Measurements from ENCODE around the gene GDPD5.

GDPD5 gene

DNA sequence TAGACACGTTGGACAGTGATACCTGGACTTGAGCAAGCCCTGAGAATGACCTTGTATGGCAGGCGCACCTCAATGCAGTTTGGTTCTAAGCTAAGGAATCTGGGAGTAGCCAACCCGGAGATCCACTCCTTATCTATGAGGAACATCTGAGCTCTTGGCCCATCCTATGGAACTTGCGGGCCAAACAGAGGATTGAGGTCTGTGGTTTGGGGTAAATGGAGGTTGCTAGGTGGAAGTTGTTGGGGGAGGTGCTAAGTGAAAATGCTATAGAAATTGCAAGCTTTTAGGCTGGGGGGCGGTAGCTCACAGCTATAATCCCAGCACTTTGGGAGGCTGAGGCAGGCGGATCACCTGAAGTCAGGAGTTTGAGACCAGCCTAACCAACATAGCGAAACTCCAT, 8.9 kb downstream of the GDPD5 start:
- Histone ChIP-seq H3K9me3 (ENCODE audit: control insufficient read depth, low read depth, low read length) (no peaks in the 10 kb centered on the region), H3K4me3 (ENCODE audit: low read length) (no peak overlapping the region), H3K27me3 (ENCODE audit: control insufficient read depth, insufficient read depth, low read length) (no peaks in the 10 kb centered on the region), H3K4me1 (ENCODE audit: control insufficient read depth, low read depth, low read length) (peaks cover 7% of the 10 kb centered on the region), H3K36me3 (ENCODE audit: control insufficient read depth, low read depth, low read length) (no peaks in the 10 kb centered on the region), H3K27ac (ENCODE audit: low read length) (no peak overlapping the region), H3K9ac (ENCODE audit: low read length) (no peak overlapping the region)

DNA sequence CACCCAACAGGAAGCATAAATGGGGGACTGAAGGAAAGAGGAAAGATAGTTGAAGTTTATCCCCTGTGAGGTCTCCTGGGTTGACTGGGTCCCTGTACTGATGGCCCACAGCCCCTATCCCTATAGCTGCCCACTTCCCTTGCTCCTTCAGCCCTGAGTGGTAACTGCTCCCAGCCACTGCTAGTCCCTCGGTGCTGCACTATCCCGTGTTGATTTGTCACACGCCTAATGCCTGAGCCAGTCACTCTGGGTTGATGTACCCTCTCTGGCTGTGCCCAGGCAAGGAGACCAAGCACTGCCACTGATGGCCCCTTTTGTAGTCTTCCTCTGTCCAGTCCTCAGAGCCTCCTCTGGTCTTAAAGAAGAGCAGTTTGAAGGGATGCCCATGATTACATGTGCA, 9.6 kb downstream of the GDPD5 start:
- Histone ChIP-seq H3K36me3 (ENCODE audit: control insufficient read depth, low read depth, low read length) (no peaks in the 10 kb centered on the region), H3K9ac (ENCODE audit: low read length) (no peak overlapping the region), H3K27me3 (ENCODE audit: control insufficient read depth, insufficient read depth, low read length) (no peaks in the 10 kb centered on the region), H3K27ac (ENCODE audit: low read length) (no peak overlapping the region), H3K4me1 (ENCODE audit: control insufficient read depth, low read depth, low read length) (peaks cover 7% of the 10 kb centered on the region), H3K4me3 (ENCODE audit: low read length) (no peak overlapping the region), H3K9me3 (ENCODE audit: control insufficient read depth, low read depth, low read length) (no peaks in the 10 kb centered on the region)

DNA sequence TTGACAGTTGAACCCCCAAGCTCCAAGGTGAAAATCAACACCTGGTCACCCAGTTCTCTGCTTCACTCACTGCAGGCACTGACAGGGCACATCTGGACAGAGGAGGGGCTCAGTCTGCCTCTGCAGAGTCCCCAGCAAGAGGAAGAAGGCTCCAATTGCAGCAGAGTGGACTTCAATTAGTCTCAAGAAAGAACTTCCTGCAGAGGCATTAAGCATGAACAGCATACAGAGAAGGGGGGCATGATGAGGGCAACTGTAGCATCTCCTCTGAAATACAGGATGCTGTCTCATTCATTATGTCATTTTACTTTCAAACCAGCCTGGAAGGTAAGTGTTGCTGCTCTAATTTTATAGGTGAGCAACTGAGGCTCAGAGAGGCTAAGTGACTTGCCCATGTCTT, 11.1 kb downstream of the GDPD5 start:
- Histone ChIP-seq H3K27ac (ENCODE audit: low read length) (no peak overlapping the region), H3K9ac (ENCODE audit: low read length) (no peak overlapping the region), H3K36me3 (ENCODE audit: control insufficient read depth, low read depth, low read length) (no peaks in the 10 kb centered on the region), H3K27me3 (ENCODE audit: control insufficient read depth, insufficient read depth, low read length) (no peaks in the 10 kb centered on the region), H3K9me3 (ENCODE audit: control insufficient read depth, low read depth, low read length) (no peaks in the 10 kb centered on the region), H3K4me1 (ENCODE audit: control insufficient read depth, low read depth, low read length) (peaks cover 7% of the 10 kb centered on the region), H3K4me3 (ENCODE audit: low read length) (no peak overlapping the region)

DNA sequence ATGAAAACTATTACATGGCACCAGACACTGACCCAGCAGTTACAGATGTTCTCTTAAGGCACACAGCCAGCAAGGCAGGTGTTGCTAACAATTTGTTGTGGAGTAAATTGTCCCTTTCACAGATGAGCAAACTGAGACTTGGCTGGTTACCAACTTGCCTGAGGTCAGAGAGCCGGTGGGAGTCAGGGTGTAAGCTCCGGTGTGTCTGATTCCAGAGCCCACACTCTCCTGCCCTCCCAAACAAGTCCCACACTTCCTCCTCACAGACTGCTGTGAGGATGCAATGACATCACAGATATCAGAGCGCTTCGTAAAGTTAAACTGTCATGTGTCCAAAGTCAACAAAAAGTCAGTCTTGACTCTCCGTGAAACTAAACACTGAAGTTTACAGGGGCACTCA, 12.5 kb downstream of the GDPD5 start:
- no peaks in the 10 kb centered on the region for H3K9me3 ChIP-seq (ENCODE audit: control insufficient read depth, low read depth, low read length)
- H3K27ac ChIP-seq (ENCODE audit: low read length) = no peak overlapping the region
- no peaks in the 10 kb centered on the region for H3K27me3 ChIP-seq (ENCODE audit: control insufficient read depth, insufficient read depth, low read length)
- no peak overlapping the region for H3K4me3 ChIP-seq (ENCODE audit: low read length)
- peaks cover 2% of the 10 kb centered on the region for H3K4me1 ChIP-seq (ENCODE audit: control insufficient read depth, low read depth, low read length)
- no peak overlapping the region for H3K9ac ChIP-seq (ENCODE audit: low read length)
- H3K36me3 ChIP-seq (ENCODE audit: control insufficient read depth, low read depth, low read length) = no peaks in the 10 kb centered on the region

DNA sequence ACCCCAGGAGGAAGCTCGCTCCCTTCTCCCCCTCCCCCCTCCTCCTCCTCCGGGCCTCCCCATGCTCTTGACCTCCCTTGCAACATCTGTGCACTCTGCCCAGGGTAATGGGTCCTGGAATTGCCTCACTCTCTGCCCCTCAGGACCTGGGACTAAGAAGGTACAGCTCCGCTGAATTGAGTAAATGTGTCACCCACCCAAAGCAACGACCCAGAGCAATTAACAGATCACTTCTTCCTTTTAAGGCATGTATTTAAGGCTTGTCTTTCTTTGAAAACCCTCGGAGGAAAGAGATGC, 15.1 kb downstream of the GDPD5 start:
- Histone ChIP-seq H3K9ac (ENCODE audit: low read length) (no peak overlapping the region), H3K4me3 (ENCODE audit: low read length) (no peak overlapping the region), H3K9me3 (ENCODE audit: control insufficient read depth, low read depth, low read length) (no peaks in the 10 kb centered on the region)

DNA sequence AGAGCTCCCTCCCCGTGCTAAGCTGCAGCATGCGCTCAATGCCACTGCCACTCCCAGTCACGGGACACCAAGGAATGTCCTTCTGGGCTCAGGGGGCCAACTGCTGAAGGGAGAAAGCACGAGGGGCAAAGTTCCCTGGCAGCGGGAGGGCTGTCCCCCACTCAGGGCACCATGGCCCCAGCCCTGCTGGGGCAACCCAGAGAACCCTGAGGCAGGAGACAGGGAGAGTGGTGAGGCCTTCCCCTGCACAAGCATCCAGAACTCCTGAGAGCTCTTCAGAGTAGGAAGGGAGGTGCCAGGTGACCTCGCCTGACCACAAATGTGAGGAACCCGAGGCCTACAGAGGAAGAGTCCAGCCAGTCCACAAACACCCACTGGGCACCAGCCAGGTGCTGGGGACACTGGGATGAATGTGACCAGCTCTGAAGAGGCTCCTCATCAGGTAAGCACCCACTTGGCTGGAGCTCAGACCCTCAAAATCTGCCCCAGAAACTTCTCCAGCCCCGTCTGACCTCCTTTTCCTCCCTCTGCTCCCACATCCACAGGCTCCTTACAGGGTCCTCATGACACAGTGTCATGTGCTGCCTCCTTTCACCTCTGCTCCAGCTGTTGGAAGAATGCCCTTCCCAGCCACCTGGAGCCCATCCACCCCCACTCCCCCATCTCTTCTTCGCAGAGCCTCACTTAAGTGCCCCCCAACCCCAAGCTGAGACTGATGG, 15.6 kb downstream of the GDPD5 start:
- no peak overlapping the region for H3K27ac ChIP-seq (ENCODE audit: low read length)
- no peaks in the 10 kb centered on the region for H3K36me3 ChIP-seq (ENCODE audit: control insufficient read depth, low read depth, low read length)
- no peak overlapping the region for H3K4me3 ChIP-seq (ENCODE audit: low read length)
- no peaks in the 10 kb centered on the region for H3K27me3 ChIP-seq (ENCODE audit: control insufficient read depth, insufficient read depth, low read length)
- H3K4me1 ChIP-seq (ENCODE audit: control insufficient read depth, low read depth, low read length) = no peaks in the 10 kb centered on the region
- H3K9me3 ChIP-seq (ENCODE audit: control insufficient read depth, low read depth, low read length) = no peaks in the 10 kb centered on the region
- H3K9ac ChIP-seq (ENCODE audit: low read length) = no peak overlapping the region

More for the DNA sequence above, 15.1 kb downstream of the GDPD5 start:
- no peak overlapping the region for H3K27ac ChIP-seq (ENCODE audit: low read length)
- no peaks in the 10 kb centered on the region for H3K27me3 ChIP-seq (ENCODE audit: control insufficient read depth, insufficient read depth, low read length)
- no peaks in the 10 kb centered on the region for H3K36me3 ChIP-seq (ENCODE audit: control insufficient read depth, low read depth, low read length)
- no peaks in the 10 kb centered on the region for H3K4me1 ChIP-seq (ENCODE audit: control insufficient read depth, low read depth, low read length)

DNA sequence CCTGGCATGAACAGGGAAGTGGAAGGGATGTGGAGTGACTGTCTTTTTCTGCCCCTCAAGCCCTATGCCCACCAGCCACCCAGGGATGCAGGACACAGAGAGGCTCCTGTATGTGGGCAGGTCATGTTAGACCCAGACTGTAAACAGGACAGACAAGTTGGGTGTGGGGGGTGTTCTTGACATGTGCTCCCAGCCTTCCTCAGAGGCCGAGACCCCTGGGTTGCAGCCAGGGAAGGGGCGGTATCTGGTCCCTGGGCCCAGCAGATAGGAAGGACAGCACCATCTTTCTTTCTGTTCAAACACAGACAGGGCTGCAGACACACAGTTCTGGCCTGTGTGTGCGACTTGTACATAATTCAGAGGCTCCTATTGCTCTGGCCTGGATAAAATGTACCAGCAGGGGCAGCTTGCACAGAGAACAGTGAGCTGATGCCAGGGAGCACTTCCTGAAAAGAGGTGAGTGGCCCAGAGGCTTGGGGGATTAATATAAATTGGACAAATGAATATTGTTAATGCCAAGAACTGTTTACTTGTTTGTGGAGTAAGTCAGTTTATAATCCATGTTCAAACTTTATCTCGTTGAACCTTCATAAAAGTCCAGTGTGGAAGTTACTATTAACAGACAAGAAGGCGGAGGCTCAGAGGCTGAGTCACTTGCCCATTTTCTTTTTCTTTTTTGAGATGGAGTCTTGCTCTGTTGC, 16.6 kb downstream of the GDPD5 start:
- no peak overlapping the region for H3K4me3 ChIP-seq (ENCODE audit: low read length)
- H3K9ac ChIP-seq (ENCODE audit: low read length) = no peak overlapping the region
- no peaks in the 10 kb centered on the region for H3K27me3 ChIP-seq (ENCODE audit: control insufficient read depth, insufficient read depth, low read length)
- no peaks in the 10 kb centered on the region for H3K4me1 ChIP-seq (ENCODE audit: control insufficient read depth, low read depth, low read length)
- no peak overlapping the region for H3K27ac ChIP-seq (ENCODE audit: low read length)
- H3K9me3 ChIP-seq (ENCODE audit: control insufficient read depth, low read depth, low read length) = no peaks in the 10 kb centered on the region
- no peaks in the 10 kb centered on the region for H3K36me3 ChIP-seq (ENCODE audit: control insufficient read depth, low read depth, low read length)

DNA sequence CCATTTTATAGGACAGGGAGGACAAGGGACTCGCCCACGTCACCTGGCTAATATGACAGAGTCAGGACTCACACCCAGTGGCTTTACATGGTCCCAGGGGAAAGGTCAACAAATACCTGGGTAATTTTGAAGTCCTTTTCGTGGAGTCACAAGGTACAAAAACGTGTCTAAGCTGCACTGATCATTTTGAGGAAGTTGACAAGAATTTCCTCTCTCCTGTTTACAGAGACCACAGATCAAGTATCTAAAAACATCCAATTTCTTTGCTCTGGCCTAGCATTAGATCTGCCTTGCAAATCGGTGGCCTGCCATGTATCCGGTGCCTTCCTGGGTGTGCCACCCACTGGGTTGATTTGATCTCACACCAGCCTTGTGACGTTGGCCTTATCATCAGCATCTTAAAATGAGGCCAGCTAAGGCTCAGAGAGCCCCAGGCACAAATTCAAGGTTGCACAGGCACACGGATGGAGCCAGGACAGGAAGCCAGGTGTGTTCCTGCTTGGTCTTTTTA, 17.6 kb downstream of the GDPD5 start:
- no peak overlapping the region for H3K4me3 ChIP-seq (ENCODE audit: low read length)
- H3K27ac ChIP-seq (ENCODE audit: low read length) = no peak overlapping the region
- H3K36me3 ChIP-seq (ENCODE audit: control insufficient read depth, low read depth, low read length) = no peaks in the 10 kb centered on the region
- H3K4me1 ChIP-seq (ENCODE audit: control insufficient read depth, low read depth, low read length) = no peaks in the 10 kb centered on the region
- no peak overlapping the region for H3K9ac ChIP-seq (ENCODE audit: low read length)
- no peaks in the 10 kb centered on the region for H3K27me3 ChIP-seq (ENCODE audit: control insufficient read depth, insufficient read depth, low read length)
- H3K9me3 ChIP-seq (ENCODE audit: control insufficient read depth, low read depth, low read length) = no peaks in the 10 kb centered on the region

DNA sequence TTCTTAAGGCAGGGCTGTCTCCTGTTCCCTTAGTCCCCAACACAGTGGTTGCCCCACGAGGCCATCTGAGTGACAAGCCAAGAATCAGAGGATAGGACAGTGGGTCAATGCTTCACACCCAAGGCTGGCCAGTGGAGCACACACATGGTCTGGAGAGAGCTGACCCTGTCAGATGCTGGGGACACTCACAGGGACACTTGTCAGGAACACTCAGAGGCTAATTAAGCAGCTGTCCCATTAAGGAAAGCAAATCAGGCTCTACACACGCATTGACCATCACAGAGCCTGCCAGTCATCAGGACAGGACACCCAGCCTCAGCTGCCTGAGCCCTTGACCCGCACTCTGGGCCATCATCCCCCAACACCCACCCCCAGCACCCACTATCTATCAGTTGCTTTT, 18.2 kb downstream of the GDPD5 start:
- Histone ChIP-seq H3K4me1 (ENCODE audit: control insufficient read depth, low read depth, low read length) (no peaks in the 10 kb centered on the region), H3K36me3 (ENCODE audit: control insufficient read depth, low read depth, low read length) (no peaks in the 10 kb centered on the region), H3K4me3 (ENCODE audit: low read length) (no peak overlapping the region), H3K27me3 (ENCODE audit: control insufficient read depth, insufficient read depth, low read length) (no peaks in the 10 kb centered on the region), H3K9me3 (ENCODE audit: control insufficient read depth, low read depth, low read length) (no peaks in the 10 kb centered on the region), H3K9ac (ENCODE audit: low read length) (no peak overlapping the region), H3K27ac (ENCODE audit: low read length) (no peak overlapping the region)

DNA sequence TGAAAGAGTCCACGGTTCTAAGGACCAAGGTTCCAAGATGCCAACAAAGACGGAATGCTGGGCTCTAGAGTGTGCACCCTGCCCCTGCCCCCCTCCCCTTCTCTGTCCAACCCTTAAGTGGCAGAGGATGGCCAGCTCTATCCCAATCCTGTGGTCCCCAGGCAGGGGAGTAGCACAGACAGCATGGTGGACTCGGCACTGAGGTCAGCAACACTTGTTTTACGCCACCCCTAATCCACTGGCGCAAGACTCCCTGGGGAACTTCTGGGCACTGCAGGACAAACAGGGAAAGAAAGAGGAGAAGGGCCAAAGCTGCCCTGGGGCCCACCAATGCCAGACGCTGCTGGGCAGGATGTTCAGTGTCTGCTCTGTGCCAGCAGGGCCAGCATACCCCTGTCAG, 18.9 kb downstream of the GDPD5 start:
- Histone ChIP-seq H3K9ac (ENCODE audit: low read length) (no peak overlapping the region), H3K9me3 (ENCODE audit: control insufficient read depth, low read depth, low read length) (no peaks in the 10 kb centered on the region), H3K36me3 (ENCODE audit: control insufficient read depth, low read depth, low read length) (no peaks in the 10 kb centered on the region), H3K27me3 (ENCODE audit: control insufficient read depth, insufficient read depth, low read length) (no peaks in the 10 kb centered on the region), H3K4me3 (ENCODE audit: low read length) (no peak overlapping the region), H3K4me1 (ENCODE audit: control insufficient read depth, low read depth, low read length) (no peaks in the 10 kb centered on the region), H3K27ac (ENCODE audit: low read length) (no peak overlapping the region)

DNA sequence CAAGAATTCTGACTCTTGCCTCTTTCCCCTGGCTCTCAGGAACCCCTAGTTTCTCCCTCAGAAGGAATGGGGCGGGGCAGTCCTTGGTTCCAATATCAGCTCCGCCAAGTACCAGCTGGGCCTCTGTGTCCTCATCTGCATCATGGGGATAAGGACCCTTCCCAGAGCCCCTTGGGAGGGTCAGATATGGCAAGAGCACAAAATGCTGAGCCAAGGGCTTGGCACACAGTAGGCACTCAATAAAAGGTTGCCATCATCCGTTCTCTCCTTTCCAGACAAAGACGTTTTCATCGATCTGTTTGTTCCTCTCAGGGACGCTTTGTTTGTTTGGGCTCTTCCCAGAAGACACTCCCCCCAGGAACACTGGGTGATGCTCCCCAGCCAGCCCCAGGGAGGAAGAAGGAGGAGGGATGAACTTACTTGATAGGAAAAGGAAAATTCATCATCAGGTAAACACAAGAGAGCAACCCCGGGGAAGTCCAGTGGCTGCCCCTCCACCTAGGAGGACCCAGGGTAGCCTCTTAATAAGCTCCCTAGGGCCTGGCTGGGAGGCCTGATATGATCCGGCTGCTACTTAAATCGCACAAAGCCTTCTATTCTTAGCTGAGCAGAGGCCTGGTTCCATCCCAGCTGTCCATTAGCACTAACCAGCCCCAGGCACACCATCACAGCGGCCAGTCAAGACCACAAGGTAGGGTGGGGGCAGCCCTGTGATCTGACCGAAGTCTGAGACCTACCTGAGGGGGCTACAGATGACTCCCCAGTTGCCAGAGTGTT, 19.6 kb downstream of the GDPD5 start:
- H3K4me3 ChIP-seq (ENCODE audit: low read length) = no peak overlapping the region
- no peaks in the 10 kb centered on the region for H3K4me1 ChIP-seq (ENCODE audit: control insufficient read depth, low read depth, low read length)
- H3K36me3 ChIP-seq (ENCODE audit: control insufficient read depth, low read depth, low read length) = no peaks in the 10 kb centered on the region
- H3K9me3 ChIP-seq (ENCODE audit: control insufficient read depth, low read depth, low read length) = no peaks in the 10 kb centered on the region
- H3K27me3 ChIP-seq (ENCODE audit: control insufficient read depth, insufficient read depth, low read length) = no peaks in the 10 kb centered on the region
- no peak overlapping the region for H3K27ac ChIP-seq (ENCODE audit: low read length)
- H3K9ac ChIP-seq (ENCODE audit: low read length) = no peak overlapping the region
